Inferior parietal cortex (tissue), 1 donor: ENCODE measurements around the gene RAB25.
"Not testable (repeated sequence)": the region's sequence is repeated elsewhere in the genome, so short reads cannot be mapped to it uniquely, and the experiment has no call there.

ENCODE experiments used
- DNase-seq: peaks from one replicate; pipeline ENCODE4 v3.0.0-alpha.2; 2016; ENCODE audit errors: extremely low spot score

The RAB25 gene

DNA sequence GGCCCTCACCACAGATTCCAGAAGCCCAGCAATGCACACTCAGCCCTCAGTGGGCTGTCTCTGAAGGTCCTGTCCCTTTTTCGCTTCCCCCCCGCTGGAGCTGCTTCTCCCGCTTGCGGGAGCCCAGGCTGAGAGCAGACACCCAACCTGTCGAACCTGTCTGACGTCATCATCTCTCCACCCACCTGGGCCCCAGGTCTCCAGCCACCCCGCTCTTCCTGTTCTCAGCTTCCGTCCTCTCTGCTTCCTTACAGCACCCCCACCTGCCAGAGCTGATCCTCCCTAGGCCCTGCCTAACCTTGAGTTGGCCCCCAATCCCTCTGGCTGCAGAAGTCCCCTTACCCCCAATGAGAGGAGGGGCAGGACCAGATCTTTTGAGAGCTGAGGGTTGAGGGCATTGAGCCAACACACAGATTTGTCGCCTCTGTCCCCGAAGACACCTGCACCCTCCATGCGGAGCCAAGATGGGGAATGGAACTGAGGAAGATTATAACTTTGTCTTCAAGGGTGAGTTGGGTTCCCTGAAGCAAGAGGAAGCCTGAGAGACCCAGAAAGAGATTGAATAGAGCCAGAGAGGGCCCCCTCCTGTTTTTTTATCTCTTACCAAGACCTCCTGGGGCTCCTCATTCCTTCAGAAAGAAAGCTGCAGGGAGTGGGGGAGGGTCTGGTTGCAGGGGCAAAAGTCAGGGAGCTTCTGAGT, at the start of gene RAB25:
Gene RAB25, plus strand, starts transcription at position 224 of the 700 bp plus-strand sequence. Its CDS starts 241 bp downstream, at position 465.
- no peak for DNase-seq

DNA sequence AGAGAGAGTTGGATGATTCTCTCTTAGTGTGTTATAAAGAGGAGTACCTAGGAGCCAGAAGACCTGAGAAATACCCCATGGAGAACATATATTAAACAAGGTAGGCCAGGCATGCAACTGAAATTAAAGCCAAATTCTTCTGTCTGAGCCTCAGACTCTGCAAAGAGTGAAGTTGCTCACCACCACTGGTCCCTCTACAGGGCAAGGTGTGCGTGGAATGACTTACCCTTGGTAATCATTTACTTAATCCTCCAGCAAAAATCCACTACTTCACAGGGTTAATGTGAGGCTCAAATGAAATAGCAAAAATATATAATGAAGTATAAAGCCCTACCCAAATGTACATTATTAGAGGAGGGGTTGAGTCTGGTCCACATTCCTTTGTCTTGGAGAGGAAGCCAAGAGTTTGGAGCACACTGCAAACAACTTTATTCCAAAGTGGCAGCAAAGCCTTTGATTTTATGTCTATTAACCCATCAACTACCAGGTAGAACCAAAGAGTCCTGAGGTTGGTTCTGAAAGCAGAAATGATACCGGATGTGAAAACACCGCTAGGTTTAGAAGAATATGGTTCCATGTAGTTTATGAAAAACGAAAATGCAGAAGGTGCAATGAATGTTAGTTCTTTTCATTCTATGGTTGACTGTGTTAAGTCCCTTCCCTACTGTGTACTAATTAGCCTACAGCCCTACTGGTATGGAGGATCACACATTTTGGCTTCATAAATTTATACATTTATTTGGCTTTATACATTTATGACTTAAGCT, 48.7 kb upstream of the RAB25 start:
- no peak for DNase-seq

- no peak for DNase-seq
Measured at GRCh38 chr1:156014829-156015228, 46.1 kb upstream of the RAB25 start.

DNA sequence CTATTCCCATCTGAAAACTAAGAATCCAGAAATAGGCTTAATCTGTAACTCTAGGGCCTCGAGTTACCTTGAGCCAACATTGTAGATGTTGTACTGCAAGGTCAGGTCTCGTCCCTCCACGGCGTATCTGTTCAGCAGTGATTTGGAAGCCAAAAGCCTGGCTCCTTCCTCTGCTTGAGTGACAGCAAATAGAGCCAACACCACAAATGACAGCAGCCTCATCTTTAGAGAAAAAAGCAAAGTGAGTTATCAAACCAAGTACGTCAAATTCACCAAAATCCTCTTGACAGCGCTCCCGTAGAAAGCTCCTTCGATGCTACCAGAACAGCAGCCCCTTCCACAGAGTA, 41.0 kb upstream of the RAB25 start:
- no peak for DNase-seq

- peak; percentile 99 for DNase-seq
Measured at GRCh38 chr1:156020293-156021092, 40.5 kb upstream of the RAB25 start, which contains the start of gene SSR2. TSS of gene SSR2 (minus strand) at chr1:156020951. CDS start at chr1:156020167, 784 bp downstream.

DNA sequence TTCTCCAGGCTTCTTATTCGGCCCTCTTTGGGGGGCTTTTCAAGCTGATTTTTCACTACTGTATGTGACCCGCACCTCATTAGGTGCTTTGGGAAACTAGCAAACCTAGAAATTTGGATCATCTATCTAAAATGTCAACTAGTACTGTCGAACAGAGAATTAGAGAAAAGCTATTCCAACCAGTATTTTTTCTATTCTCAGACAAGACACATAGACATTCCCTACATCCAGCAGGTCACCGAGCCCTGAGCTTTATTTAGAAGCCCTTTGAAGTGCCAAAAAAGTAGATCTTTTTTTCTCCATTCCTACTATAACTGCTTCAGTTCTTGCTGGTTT, 39.9 kb upstream of the RAB25 start:
- DNase-seq: no peak

DNA sequence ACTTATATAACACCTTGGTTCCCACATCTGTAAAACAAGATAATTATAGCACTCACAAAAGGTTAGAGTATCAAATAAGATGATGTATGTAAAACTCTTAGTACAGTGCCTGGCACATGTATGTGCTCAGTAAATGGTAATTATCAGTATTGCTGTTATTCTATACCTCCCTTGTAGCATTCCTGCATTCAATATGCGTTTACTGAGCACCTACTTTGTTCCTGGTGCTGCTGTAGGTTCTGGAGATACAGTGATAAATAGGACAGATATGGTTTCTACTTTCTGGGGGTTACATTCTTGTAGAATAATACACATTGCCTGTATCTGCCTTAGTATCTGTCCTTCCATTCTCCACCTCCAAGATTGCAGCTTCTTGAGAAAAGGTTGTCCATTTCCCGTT, 39.0 kb upstream of the RAB25 start:
- no peak for DNase-seq

DNA sequence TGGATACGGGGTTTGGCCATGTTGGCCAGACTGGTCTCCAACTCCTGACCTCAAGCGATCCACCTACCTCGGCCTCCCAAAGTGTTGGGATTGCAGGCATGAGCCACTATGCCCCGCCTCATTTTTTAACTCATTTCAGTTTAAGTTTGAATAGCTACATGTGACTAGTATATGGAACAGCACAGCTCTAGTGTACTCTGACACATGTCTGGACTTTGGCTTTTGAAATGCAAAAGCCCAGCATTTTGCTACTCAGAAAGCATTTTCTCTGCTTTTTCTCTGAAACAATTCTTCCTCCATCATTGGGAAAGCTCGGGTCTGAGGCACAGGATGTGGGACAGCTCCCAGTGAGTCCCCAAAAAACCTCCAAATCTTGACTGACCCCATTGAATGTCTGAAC, 36.2 kb upstream of the RAB25 start:
- DNase-seq: no peak

- no peak for DNase-seq
Measured at GRCh38 chr1:156025876-156026275, 35.1 kb upstream of the RAB25 start.

GRCh38 chr1:156026588-156026987, 34.4 kb upstream of the RAB25 start:
- DNase-seq: no peak

DNA sequence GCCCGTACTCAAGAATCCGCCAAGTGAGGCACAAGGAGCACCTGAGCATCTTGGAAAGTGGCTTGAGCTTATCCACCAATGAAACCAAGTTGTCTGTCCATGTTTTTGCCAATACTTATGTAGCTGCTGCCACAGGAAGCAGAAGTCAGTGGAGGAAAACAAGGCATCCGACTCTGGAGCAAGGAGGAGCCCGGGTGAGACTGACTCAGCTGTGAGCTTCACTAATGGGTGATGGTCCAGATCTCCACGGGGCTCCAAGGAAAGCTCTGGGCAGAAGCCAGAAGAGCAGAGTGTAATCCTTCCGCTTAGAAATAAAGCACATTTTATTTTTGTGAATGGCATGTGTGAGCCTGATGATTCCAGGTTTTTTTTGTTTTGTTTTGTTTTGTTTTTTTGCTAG, 27.9 kb upstream of the RAB25 start:
- no peak for DNase-seq

DNA sequence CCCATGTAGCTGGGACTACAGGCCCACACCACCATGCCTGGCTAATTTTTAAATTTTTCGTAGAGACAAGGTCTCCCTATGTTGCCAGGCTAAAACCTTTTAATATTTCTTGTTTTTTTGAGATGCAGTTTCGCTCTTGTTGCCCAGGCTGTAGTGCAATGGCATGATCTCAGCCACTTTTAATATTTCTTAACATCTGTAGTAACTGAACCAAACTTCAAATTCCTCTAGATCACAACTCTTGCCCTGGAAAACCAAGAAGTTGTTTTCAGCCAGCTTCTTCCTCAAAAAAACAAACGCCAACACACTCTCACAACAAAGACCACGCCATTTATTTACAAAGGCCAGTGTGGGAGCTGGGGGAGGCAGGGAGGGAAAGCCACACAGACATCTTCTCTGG, 26.0 kb upstream of the RAB25 start:
- DNase-seq: not testable (repeated sequence)

- no peak for DNase-seq
Measured at GRCh38 chr1:156042828-156043227, 18.1 kb upstream of the RAB25 start.

GRCh38 chr1:156045076-156045475, 15.9 kb upstream of the RAB25 start:
- DNase-seq: no peak

DNA sequence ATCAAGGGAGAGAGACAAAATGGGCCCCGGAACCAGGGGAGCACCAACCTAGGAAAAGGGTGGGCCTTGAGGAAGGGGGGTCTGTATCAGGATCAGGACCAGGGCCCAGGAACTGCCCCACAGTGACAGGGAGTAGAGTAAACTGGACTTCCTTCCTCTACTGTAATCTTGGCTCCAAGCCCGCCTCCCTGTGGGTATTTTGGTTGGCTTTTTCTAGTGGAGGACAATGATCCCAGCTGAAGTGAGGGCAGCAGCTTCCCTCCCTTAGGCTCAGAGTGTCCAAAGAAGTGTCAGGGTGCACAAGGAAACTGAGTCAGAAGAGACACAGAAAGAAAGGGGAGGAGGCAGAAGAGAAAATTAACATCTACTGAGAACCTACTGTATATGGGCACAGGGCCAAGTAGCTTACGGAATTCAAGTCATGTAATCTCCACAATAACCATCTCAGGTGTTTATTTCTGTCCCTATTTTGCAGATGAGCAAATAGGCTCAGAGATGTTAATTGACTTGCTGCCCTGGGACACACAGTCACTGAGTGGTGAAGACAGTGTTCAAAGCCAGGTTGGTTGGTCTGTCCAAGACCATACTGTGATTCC, 12.2 kb upstream of the RAB25 start:
- DNase-seq: no peak

DNA sequence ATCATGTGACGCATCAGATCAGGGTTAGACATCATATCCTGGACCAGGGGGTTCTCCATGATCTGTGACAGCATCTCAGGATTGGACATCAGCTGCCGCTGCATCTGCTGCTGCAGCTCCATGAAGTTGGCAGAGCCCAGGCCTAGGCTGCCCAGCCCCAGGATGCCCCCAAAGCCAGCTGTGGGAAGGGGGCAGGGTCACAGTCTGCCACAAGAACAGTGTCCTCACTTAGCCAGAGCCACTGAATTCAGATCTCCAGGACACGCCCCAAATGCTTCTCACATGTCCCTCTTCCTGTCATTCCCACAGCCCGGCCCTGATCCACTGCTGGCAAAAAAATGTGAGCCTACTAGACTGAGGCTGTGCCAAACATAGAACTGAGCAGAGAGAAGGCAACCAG, 10.6 kb upstream of the RAB25 start:
- no peak for DNase-seq

GRCh38 chr1:156051011-156051725, 9.8 kb upstream of the RAB25 start:
- DNase-seq: no peak

DNA sequence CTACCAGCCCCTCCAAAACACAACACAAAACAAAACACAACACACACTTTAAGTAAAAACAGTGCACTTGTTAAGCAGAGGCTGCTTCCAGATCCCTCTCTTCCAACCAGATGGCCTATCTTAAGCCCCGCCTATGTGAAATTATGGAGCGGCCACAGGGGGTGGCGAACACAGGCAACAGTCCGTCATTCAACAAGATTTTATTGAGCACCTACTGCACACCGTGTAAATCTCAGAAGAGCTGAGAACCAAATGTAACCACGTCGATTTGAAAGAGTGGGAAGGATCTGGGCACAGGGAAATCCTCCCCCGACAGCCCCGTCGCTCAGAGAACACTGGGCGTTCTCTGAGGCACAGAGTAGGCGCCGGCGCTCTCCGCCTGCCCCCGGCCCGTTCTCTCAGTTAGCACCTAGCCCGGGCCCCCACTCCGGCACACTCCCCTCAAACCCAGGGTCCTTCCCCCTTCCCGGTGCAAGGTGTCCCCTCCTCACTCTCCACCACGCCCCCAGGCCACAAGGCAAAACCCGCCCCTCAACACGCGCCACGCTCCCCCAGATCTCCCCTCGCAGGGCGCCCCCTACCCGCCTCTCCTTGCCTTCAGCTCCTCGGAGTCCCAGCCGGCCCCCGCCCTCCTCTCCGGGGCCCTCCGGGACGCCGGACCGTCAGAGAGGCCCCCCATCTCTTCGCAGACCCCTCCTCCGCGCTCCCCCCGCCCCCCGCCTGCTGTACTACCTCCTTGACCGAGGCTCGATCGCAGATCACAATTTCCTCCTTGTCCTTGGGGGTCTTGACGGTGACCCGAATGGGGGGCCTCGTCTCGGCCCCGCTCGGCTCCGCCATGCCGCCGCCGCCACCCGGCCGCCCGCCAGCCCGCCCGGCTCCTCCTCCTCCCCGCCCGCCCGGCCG, 7.8 kb upstream of the RAB25 start:
- no peak for DNase-seq

DNA sequence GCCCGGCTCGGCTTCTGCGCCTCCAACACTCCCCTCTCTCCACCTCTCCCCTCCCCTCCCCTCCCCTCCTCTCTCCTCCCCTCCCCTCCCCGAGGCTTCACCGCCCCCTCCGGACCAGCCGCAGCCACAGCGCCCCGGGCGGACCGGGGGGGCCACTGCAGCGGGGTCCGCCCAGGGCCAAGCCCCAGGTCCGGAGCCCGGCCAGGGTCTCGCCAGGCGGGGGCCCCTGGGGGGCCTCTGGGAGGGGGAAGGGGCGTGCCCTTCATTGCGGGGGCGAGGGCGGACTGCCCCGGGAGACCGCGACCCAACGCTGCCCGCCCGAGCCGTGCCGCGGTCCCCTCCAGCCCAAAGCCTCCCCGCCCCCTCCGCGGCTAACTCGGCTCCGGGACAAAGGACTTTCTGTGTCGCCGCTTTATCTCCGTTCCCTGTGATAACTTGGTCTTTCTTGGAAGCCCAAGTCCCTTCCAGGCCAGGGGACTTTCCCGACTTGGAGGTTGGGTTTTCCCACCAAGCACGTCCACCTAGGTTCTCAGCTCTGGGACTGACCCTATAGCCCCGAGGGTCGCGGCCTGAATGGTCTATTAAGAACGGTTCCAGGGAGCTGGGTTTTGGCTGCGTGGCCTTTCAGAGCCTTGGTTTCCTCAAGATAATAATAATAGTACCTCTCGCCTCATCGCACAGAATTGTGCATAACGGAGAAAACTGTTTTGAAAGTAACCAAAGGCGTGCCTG, 7.0 kb upstream of the RAB25 start, which contains the start of gene UBQLN4:
Gene UBQLN4, minus strand, starts transcription at position 31 of the 732 bp plus-strand sequence. CDS start 97 bp downstream, outside the sequence.
- DNase-seq: peak; percentile 73
